CD14-positive monocyte (primary cell): ENCODE data around the gene PLXNA4. TPM values are rescaled to one million over a fixed set of nuclear protein-coding genes. Genes with fewer than 3 reads are reported as not detected.

Experiments used
- DNase-seq, 3 donors: peaks; one replicate each; pipeline ENCODE4 v3.0.0-alpha.2; 2011 to 2022
- H2AFZ ChIP-seq: 2 replicates; pipeline ENCODE4 v1.6.0; 2012; ENCODE audit warnings: mild to moderate bottlenecking, low read depth, low read length, inconsistent platforms; ENCODE audit not compliant: insufficient read depth, poor library complexity, severe bottlenecking
- H3K27ac ChIP-seq, 2 donors: 1 replicate in 1 of 2; 2 replicates in 1 of 2; pipeline ENCODE4 v1.5.1; 2012 to 2013; ENCODE audit warnings: low read length in 2 of 2, control low read depth in 1 of 2, inconsistent platforms in 1 of 2, low read depth in 1 of 2, mild to moderate bottlenecking in 1 of 2
- H3K27me3 ChIP-seq, 2 donors: one replicate each; pipeline versions ENCODE4 v1.6.0 to v1.6.1; 2011 to 2013; ENCODE audit warnings: low read length in 2 of 2; ENCODE audit not compliant: control insufficient read depth in 2 of 2, insufficient read depth in 2 of 2
- H3K36me3 ChIP-seq, 2 donors: replicated peaks in 1 of 2; 1 replicate in 1 of 2; 2 replicates in 1 of 2; pipeline versions ENCODE4 v1.5.1 to v1.6.1; 2012 to 2013; ENCODE audit warnings: low read length in 2 of 2, control low read depth in 1 of 2, inconsistent platforms in 1 of 2, mild to moderate bottlenecking in 1 of 2; ENCODE audit not compliant: insufficient read depth in 2 of 2, control insufficient read depth in 1 of 2
- H3K4me1 ChIP-seq, 2 donors: 1 replicate in 1 of 2; 2 replicates in 1 of 2; pipeline versions ENCODE4 v1.5.1 to v1.6.1; 2012 to 2013; ENCODE audit warnings: low read length in 2 of 2, control low read depth in 1 of 2, inconsistent platforms in 1 of 2, mild to moderate bottlenecking in 1 of 2, moderate library complexity in 1 of 2; ENCODE audit not compliant: insufficient read depth in 2 of 2, control insufficient read depth in 1 of 2
- H3K4me2 ChIP-seq: replicated peaks from 2 replicates; pipeline ENCODE3; 2012; ENCODE audit warnings: low read length, moderate library complexity, mild to moderate bottlenecking; ENCODE audit not compliant: poor library complexity, severe bottlenecking; ENCODE audit errors: extremely low read depth
- H3K4me3 ChIP-seq, 3 experiments: fragments of 200-600 bp in 1 of 3; sonication (generic) in 1 of 3; replicated peaks in 1 of 3; 1 replicate in 2 of 3; 2 replicates in 1 of 3; pipeline ENCODE4 v1.5.1; 2011 to 2013; ENCODE audit warnings: low read length in 3 of 3, mild to moderate bottlenecking in 3 of 3, control low read depth in 2 of 3, low read depth in 2 of 3, inconsistent platforms in 1 of 3, moderate library complexity in 1 of 3
- H3K79me2 ChIP-seq: 2 replicates; pipeline ENCODE4 v1.6.0; 2012; ENCODE audit warnings: mild to moderate bottlenecking, control low read depth, inconsistent platforms, low read length, moderate library complexity; ENCODE audit not compliant: insufficient read depth
- H3K9ac ChIP-seq: 2 replicates; pipeline ENCODE4 v1.6.0; 2017; ENCODE audit warnings: low read length, mild to moderate bottlenecking; ENCODE audit not compliant: insufficient read depth, poor library complexity, severe bottlenecking
- H3K9me3 ChIP-seq, 2 donors: replicated peaks in 1 of 2; 1 replicate in 1 of 2; 2 replicates in 1 of 2; pipeline versions ENCODE4 v1.5.1 to v1.6.1; 2012 to 2013; ENCODE audit warnings: low read length in 2 of 2, control low read depth in 1 of 2; ENCODE audit not compliant: control insufficient read depth in 1 of 2, insufficient read depth in 1 of 2
- H4K20me1 ChIP-seq: 2 replicates; pipeline ENCODE4 v1.6.0; 2012; ENCODE audit warnings: mild to moderate bottlenecking, low read length, control low read depth, moderate library complexity; ENCODE audit not compliant: insufficient read depth
- H3K27ac Mint-ChIP-seq, 7 donors: one replicate each; pipeline ENCODE4 v1.8.0; 2020; ENCODE audit warnings: mild to moderate bottlenecking in 7 of 7, mixed read lengths in 7 of 7, moderate library complexity in 6 of 7, inconsistent platforms in 2 of 7
- H3K27me3 Mint-ChIP-seq, 3 donors: one replicate each; pipeline ENCODE4 v1.8.0; 2021 to 2022; ENCODE audit warnings: low read depth in 3 of 3, mild to moderate bottlenecking in 3 of 3, mixed read lengths in 3 of 3, moderate library complexity in 3 of 3, inconsistent platforms in 1 of 3
- H3K36me3 Mint-ChIP-seq, 2 donors: one replicate each; pipeline ENCODE4 v1.8.0; 2020; ENCODE audit warnings: mixed read lengths in 2 of 2, inconsistent platforms in 1 of 2, mild to moderate bottlenecking in 1 of 2
- H3K4me1 Mint-ChIP-seq: one replicate; pipeline ENCODE4 v1.8.0; 2020; ENCODE audit warnings: mild to moderate bottlenecking, mixed read lengths
- H3K4me3 Mint-ChIP-seq, 2 donors: one replicate each; pipeline ENCODE4 v1.8.0; 2020; ENCODE audit warnings: mild to moderate bottlenecking in 2 of 2, mixed read lengths in 2 of 2, moderate library complexity in 1 of 2
- H3K9me3 Mint-ChIP-seq, 7 donors: one replicate each; pipeline ENCODE4 v1.8.0; 2020 to 2022; ENCODE audit warnings: mixed read lengths in 7 of 7, mild to moderate bottlenecking in 6 of 7, moderate library complexity in 6 of 7, inconsistent platforms in 2 of 7
- WGBS: methylation state at CpG from one replicate; pipeline ENCODE4 v1.1.5; 2013; ENCODE audit warnings: missing lambda C conversion rate; ENCODE audit not compliant: insufficient coverage; 5-methylcytosine and 5-hydroxymethylcytosine counted together
- intact Hi-C, 2 donors: fragments of 100-400 bp; cut with micrococcal nuclease; formaldehyde crosslinking; loops; one replicate each; pipeline versions ENCODE4 v1.15.0 to v1.15.1; 2023
- polyA plus RNA-seq, 3 donors: library from polyadenylated mRNA; depleted of rRNA in 1 of 3; unstranded in 2 of 3; stranded (reverse) in 1 of 3; fragments of 300-500 nt in 2 of 3; fragments of >200 nt in 1 of 3; fragmentation: Illumina TruSeq in 2 of 3; gene quantifications; 1 replicate in 2 of 3; 2 replicates in 1 of 3; pipeline ENCODE4 v1.2.3, GENCODE V29; 2012 to 2021
- TF ChIP-seq, protein P1 (sequence below): fragments of 200-600 bp; IDR thresholded peaks from one replicate; pipeline ENCODE4 v1.8.0; 2022; ENCODE audit warnings: antibody characterized with exemption, mild to moderate bottlenecking

PLXNA4 gene
- polyA plus RNA-seq, 3 donors = not detected

DNA sequence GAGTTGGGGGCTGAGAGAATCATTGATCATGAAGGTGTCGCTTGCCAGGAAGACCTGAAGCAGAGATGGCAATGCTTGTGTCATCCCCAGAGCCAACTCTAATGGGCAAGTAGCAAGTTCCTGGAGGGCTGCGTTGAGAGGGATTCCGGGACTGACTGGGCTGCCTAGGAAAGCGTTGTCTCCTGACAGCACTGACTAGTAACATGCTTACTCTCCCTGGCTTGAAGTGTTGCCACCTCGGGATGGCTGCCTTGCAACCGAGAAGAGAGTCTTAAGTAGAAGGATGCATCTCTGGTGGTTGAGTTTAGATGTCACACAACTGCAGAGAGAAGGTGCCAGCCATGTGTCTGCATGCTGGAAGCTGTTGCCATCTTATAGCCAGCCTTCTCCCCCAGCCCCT, 453.4 kb downstream of the PLXNA4 start:
- H3K4me3 ChIP-seq = no peak overlapping the region
- H3K4me3 Mint-ChIP-seq = no peak overlapping the region
- H3K36me3 Mint-ChIP-seq = no peaks in the 10 kb centered on the region
- H3K27me3 Mint-ChIP-seq = peaks cover 0 to 9% (median 6%) of the 10 kb centered on the region in 3 donors
- H3K9me3 ChIP-seq = no peaks in the 10 kb centered on the region
- no peak for DNase-seq
- intact Hi-C loops = no loop called here
- no peaks in the 10 kb centered on the region for H3K4me1 Mint-ChIP-seq
- no peaks in the 10 kb centered on the region for H3K79me2 ChIP-seq
- peaks cover 0 to 5% (median 2%) of the 10 kb centered on the region in 7 donors for H3K9me3 Mint-ChIP-seq
- H3K4me2 ChIP-seq = no peak overlapping the region
- H3K9ac ChIP-seq = no peak overlapping the region
- H4K20me1 ChIP-seq = no peaks in the 10 kb centered on the region
- TF ChIP-seq, protein P1, sequence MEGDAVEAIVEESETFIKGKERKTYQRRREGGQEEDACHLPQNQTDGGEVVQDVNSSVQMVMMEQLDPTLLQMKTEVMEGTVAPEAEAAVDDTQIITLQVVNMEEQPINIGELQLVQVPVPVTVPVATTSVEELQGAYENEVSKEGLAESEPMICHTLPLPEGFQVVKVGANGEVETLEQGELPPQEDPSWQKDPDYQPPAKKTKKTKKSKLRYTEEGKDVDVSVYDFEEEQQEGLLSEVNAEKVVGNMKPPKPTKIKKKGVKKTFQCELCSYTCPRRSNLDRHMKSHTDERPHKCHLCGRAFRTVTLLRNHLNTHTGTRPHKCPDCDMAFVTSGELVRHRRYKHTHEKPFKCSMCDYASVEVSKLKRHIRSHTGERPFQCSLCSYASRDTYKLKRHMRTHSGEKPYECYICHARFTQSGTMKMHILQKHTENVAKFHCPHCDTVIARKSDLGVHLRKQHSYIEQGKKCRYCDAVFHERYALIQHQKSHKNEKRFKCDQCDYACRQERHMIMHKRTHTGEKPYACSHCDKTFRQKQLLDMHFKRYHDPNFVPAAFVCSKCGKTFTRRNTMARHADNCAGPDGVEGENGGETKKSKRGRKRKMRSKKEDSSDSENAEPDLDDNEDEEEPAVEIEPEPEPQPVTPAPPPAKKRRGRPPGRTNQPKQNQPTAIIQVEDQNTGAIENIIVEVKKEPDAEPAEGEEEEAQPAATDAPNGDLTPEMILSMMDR = no peak
- no peak overlapping the region for H3K27ac ChIP-seq
- no peaks in the 10 kb centered on the region for H3K36me3 ChIP-seq
- no peak overlapping the region for H3K27ac Mint-ChIP-seq
- no peak overlapping the region for H2AFZ ChIP-seq
- H3K27me3 ChIP-seq = no peaks in the 10 kb centered on the region
- H3K4me1 ChIP-seq = no peaks in the 10 kb centered on the region
- 81% methylated on average over 6 of the region's 6 CpGs for WGBS

DNA sequence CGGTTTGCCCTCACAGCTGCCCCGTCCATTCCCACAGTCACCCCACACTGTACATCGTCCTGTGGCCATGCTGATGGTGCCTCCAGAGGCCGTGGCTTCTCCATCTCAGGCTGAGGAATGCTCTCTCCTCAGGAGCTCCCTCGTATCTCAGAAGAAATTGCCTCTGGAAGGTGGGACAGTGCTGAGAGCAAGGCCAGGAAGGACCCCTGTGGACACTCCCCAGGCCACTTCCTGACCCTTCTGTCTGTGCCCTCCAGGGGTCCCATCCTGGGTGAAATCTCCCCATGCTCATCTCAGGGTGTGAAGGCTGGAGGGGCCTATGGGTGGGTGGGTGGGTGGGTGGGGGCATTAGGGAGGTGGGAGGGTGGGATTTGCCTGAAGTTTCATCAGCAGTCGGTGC, 454.3 kb downstream of the PLXNA4 start:
- H4K20me1 ChIP-seq = no peaks in the 10 kb centered on the region
- no peaks in the 10 kb centered on the region for H3K36me3 Mint-ChIP-seq
- no peak overlapping the region for H3K4me2 ChIP-seq
- intact Hi-C loops = no loop called here
- H3K36me3 ChIP-seq = no peaks in the 10 kb centered on the region
- no peak overlapping the region for H3K27ac ChIP-seq
- H3K9me3 Mint-ChIP-seq = peaks cover 0 to 5% (median 2%) of the 10 kb centered on the region in 7 donors
- H3K27me3 ChIP-seq = no peaks in the 10 kb centered on the region
- no peaks in the 10 kb centered on the region for H3K79me2 ChIP-seq
- H2AFZ ChIP-seq = no peak overlapping the region
- 65% methylated on average over 4 of the region's 6 CpGs for WGBS
- H3K27ac Mint-ChIP-seq = no peak overlapping the region
- DNase-seq = no peak
- H3K4me1 Mint-ChIP-seq = no peaks in the 10 kb centered on the region
- H3K9ac ChIP-seq = no peak overlapping the region
- H3K9me3 ChIP-seq = no peaks in the 10 kb centered on the region
- no peak overlapping the region for H3K4me3 Mint-ChIP-seq
- H3K4me3 ChIP-seq = no peak overlapping the region
- H3K4me1 ChIP-seq = no peaks in the 10 kb centered on the region
- TF ChIP-seq, protein P1 = no peak
- H3K27me3 Mint-ChIP-seq = peaks cover 0 to 9% (median 6%) of the 10 kb centered on the region in 3 donors
